Cardiac fibroblast (primary cell): ENCODE data around the gene FOXD2.
A peak's percentile ranks its signal among the peaks of the same experiment; 100 is the strongest.

Experiments
- DNase-seq, 2 donors: peaks; one replicate each; pipeline versions ENCODE4 v3.0.0 to v3.0.0-alpha.2; 2010; ENCODE audit warnings: low read depth in 2 of 2
- H3K4me3 ChIP-seq, 2 donors: replicated peaks in 1 of 2; 1 replicate in 1 of 2; 2 replicates in 1 of 2; pipeline ENCODE4 v1.5.1; 2011; ENCODE audit warnings: low read depth in 2 of 2, low read length in 2 of 2, mild to moderate bottlenecking in 2 of 2, moderate library complexity in 1 of 2
- TF ChIP-seq, protein P1 (sequence below): IDR thresholded peaks from one replicate; pipeline ENCODE4 v1.5.1; 2011; ENCODE audit warnings: low read depth, mild to moderate bottlenecking, low read length, inconsistent platforms

Gene FOXD2

DNA sequence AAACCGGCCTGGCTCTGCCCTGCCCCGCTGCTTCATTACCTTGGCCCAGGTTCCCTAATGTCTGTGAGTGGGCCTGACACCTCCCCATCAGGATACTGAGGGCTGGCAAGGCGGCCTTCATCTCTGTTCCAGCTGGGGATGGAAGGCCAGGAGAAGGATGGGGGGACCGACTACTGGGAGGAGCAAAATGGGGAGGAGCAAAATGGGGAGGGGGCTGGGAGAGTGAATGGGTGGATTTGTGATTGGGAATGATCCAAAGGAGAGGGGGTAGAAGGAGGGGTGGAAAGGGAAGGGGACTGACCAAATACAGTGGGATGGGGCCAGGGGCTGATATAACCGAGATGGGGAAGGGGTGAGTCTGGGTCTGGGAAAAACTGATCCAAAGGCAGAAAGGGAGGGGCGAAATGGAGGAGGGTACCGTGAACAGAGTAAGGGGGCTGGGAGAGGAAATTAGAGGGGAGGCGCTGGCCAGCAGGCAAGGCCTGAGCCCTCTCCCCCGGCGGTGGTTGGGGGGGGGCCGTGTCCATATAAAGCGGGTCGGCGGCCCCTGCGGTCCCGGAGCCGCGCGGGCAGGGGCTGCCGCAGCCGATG is 22.0 kb upstream of the FOXD2 start, which contains the start of gene FOXE3:
FOXE3 (plus strand) TSS at position 558 of the 591 bp plus-strand sequence; CDS start at position 589, 31 bp downstream.
- no peak for DNase-seq
- TF ChIP-seq, protein P1, sequence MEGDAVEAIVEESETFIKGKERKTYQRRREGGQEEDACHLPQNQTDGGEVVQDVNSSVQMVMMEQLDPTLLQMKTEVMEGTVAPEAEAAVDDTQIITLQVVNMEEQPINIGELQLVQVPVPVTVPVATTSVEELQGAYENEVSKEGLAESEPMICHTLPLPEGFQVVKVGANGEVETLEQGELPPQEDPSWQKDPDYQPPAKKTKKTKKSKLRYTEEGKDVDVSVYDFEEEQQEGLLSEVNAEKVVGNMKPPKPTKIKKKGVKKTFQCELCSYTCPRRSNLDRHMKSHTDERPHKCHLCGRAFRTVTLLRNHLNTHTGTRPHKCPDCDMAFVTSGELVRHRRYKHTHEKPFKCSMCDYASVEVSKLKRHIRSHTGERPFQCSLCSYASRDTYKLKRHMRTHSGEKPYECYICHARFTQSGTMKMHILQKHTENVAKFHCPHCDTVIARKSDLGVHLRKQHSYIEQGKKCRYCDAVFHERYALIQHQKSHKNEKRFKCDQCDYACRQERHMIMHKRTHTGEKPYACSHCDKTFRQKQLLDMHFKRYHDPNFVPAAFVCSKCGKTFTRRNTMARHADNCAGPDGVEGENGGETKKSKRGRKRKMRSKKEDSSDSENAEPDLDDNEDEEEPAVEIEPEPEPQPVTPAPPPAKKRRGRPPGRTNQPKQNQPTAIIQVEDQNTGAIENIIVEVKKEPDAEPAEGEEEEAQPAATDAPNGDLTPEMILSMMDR, result no peak
- H3K4me3 ChIP-seq, result peak within 1 kb of the TSS; percentile 26 to 30

- TF ChIP-seq, protein P1, result no peak
- no peak for DNase-seq
- H3K4me3 ChIP-seq, result peak overlapping the region; percentile 26 to 30
These were observed 21.3 kb upstream of the FOXD2 start for GRCh38 chr1:47416319-47417169.

GRCh38 chr1:47417170-47418044 is 20.4 kb upstream of the FOXD2 start:
- TF ChIP-seq, protein P1, result no peak
- no peak for DNase-seq
- no peak overlapping the region for H3K4me3 ChIP-seq

DNA sequence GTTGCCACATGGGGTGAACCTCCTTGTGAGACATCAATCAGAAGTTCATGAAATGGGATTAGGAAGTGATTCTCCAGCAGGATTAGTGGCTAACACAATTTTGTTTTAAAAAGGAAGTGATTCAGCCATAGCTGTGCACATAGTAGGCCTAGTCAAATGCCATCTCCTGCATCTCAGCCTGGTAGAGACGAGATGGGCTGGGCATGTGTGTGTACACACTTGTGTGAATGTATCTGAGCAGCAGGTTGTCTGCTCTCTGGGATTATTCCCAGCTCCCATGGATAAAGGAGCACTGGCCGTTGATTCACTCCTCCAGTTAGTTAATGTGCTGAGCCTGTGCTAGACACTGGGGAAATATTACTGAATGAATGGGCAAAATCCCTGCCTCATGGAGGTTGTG is 19.7 kb upstream of the FOXD2 start:
- H3K4me3 ChIP-seq, result no peak overlapping the region
- DNase-seq, result no peak
- TF ChIP-seq, protein P1, result no peak

GRCh38 chr1:47418681-47419325 is 19.0 kb upstream of the FOXD2 start:
- TF ChIP-seq, protein P1, result no peak
- no peak overlapping the region for H3K4me3 ChIP-seq
- DNase-seq, result no peak

- TF ChIP-seq, protein P1, result no peak
- H3K4me3 ChIP-seq, result no peak overlapping the region
- no peak for DNase-seq
These were observed 17.3 kb upstream of the FOXD2 start for GRCh38 chr1:47420547-47420946.
